ENCODE results near the gene LARGE1. TPM values are rescaled to one million over a fixed set of nuclear protein-coding genes. Genes with fewer than 3 reads are reported as not detected.

LARGE1 gene
- total and polyA plus RNA-seq, 2 donors (not counting 1 experiment from before 2014, with no cell fraction given): 14.1 to 19.2 TPM

DNA sequence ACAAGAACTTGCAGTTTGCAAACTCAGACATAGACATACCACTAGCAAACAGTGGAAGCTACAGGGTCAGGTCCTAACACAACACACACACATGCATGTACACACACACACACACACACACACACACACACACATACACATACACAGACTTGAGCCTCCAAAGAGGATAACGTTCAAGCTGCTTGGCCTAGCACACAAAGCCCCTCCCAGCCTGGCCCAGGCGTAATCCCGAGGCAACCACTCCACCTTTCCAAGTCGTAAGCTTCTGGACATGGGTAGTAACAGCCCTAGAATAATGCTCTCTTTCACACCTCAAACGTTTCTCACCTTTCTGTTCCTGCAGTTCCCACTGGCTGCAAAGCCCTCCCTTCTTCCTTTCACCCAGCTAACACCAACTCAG, 88.6 kb downstream of the LARGE1 start:
- Histone ChIP-seq H3K4me2 (ENCODE audit: extremely low read depth, insufficient read depth, low read length) (no peak overlapping the region), H4K20me1 (ENCODE audit: control insufficient read depth, extremely low read depth, insufficient read depth, low read length) (no peaks in the 10 kb centered on the region), H3K4me3 (replicated peaks in 1 of 4; ENCODE audit: control extremely low read depth in 1 of 4, insufficient read depth in 1 of 4, low read depth in 3 of 4, low read length in 4 of 4) (no peak overlapping the region), H3K27ac (ENCODE audit: insufficient read depth, low read length) (no peak overlapping the region), H3K4me1 (ENCODE audit: control insufficient read depth, extremely low read depth, insufficient read depth, low read length) (no peaks in the 10 kb centered on the region), H3K9ac (ENCODE audit: insufficient read depth, low read length) (no peak overlapping the region), H3K79me2 (ENCODE audit: control insufficient read depth, insufficient read depth, low read length) (no peaks in the 10 kb centered on the region), H3K9me3 (ENCODE audit: control insufficient read depth, insufficient read depth, low read depth, low read length) (no peaks in the 10 kb centered on the region), H2AFZ (ENCODE audit: low read length) (no peak overlapping the region), H3K36me3 (ENCODE audit: control insufficient read depth, insufficient read depth, low read length) (no peaks in the 10 kb centered on the region), H3K27me3 (ENCODE audit: control insufficient read depth, insufficient read depth, low read length) (no peaks in the 10 kb centered on the region)
- no peak for TF ChIP-seq EZH2 (IDR thresholded peaks at IDR 0.05; ENCODE audit: low read length, missing control alignments)
- TF ChIP-seq, protein P1, sequence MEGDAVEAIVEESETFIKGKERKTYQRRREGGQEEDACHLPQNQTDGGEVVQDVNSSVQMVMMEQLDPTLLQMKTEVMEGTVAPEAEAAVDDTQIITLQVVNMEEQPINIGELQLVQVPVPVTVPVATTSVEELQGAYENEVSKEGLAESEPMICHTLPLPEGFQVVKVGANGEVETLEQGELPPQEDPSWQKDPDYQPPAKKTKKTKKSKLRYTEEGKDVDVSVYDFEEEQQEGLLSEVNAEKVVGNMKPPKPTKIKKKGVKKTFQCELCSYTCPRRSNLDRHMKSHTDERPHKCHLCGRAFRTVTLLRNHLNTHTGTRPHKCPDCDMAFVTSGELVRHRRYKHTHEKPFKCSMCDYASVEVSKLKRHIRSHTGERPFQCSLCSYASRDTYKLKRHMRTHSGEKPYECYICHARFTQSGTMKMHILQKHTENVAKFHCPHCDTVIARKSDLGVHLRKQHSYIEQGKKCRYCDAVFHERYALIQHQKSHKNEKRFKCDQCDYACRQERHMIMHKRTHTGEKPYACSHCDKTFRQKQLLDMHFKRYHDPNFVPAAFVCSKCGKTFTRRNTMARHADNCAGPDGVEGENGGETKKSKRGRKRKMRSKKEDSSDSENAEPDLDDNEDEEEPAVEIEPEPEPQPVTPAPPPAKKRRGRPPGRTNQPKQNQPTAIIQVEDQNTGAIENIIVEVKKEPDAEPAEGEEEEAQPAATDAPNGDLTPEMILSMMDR (conservative IDR thresholded peaks at IDR 0.05 in 1 of 2, IDR thresholded peaks at IDR 0.05 in 1 of 2; ENCODE audit: low read depth in 1 of 2, low read length in 2 of 2): no peak
- no peak for DNase-seq (ENCODE audit: low read depth in 2 of 2)

DNA sequence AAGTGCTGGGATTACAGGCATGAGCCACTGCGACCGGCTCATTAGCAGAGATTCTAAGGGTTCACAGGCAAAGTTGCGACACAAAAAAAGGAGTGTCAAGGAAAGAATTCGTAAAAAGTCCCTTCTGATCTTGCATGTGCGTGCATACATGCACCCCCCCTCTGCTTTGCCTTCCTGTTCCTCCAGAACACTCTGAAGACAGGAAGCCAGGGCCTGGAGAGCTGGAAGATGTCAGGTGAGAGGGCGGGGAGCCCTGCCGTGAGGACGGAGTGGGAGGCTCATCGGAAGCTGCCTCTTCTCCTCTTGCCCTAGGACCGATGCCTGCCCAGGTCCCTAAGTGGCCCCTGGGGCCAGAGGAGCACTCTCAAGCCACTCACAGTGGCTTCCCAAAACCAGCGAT, 89.1 kb downstream of the LARGE1 start:
- Histone ChIP-seq H3K27ac (ENCODE audit: insufficient read depth, low read length) (no peak overlapping the region), H3K4me3 (replicated peaks in 1 of 4; ENCODE audit: control extremely low read depth in 1 of 4, insufficient read depth in 1 of 4, low read depth in 3 of 4, low read length in 4 of 4) (no peak overlapping the region), H3K4me1 (ENCODE audit: control insufficient read depth, extremely low read depth, insufficient read depth, low read length) (no peaks in the 10 kb centered on the region), H3K36me3 (ENCODE audit: control insufficient read depth, insufficient read depth, low read length) (no peaks in the 10 kb centered on the region), H3K9me3 (ENCODE audit: control insufficient read depth, insufficient read depth, low read depth, low read length) (no peaks in the 10 kb centered on the region), H2AFZ (ENCODE audit: low read length) (no peak overlapping the region), H3K4me2 (ENCODE audit: extremely low read depth, insufficient read depth, low read length) (no peak overlapping the region), H3K9ac (ENCODE audit: insufficient read depth, low read length) (no peak overlapping the region), H3K27me3 (ENCODE audit: control insufficient read depth, insufficient read depth, low read length) (no peaks in the 10 kb centered on the region), H3K79me2 (ENCODE audit: control insufficient read depth, insufficient read depth, low read length) (no peaks in the 10 kb centered on the region), H4K20me1 (ENCODE audit: control insufficient read depth, extremely low read depth, insufficient read depth, low read length) (no peaks in the 10 kb centered on the region)
- no peak for TF ChIP-seq EZH2 (IDR thresholded peaks at IDR 0.05; ENCODE audit: low read length, missing control alignments)
- TF ChIP-seq, protein P1 (conservative IDR thresholded peaks at IDR 0.05 in 1 of 2, IDR thresholded peaks at IDR 0.05 in 1 of 2; ENCODE audit: low read depth in 1 of 2, low read length in 2 of 2): no peak
- no peak for DNase-seq (ENCODE audit: low read depth in 2 of 2)

DNA sequence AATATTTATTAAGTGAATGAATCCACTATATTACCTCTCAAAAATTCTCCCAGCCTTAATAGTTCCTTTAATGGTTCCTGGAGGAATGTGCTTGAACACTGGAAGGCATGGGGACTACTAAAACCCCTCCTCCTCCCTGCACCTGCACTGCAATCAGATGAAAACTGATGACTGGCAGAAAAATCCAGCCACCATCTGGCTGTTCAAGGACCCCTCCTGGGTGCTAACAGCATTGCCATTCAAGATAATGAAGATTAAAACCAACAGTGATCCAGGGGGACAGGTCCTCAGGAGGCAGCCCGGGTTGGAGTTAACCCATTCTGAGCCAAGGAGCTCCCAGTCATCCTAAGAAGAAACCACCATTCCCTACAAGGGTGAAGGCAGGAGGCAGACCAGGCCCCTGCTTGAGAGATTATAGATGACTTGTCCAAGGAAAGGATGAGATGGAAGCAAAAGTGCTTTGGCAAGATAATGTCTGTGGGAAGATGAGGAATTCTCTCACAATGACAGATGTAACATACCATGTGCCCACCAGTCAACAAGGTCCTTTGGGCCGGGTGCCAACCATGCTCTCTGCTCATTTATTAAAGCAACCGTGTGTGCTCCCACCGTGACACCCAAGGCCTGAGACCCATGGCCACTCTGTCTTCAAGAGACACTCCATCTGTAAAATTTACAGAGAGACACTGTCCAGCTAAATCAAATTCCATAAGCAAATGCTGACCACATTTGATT, 90.6 kb downstream of the LARGE1 start:
- DNase-seq (ENCODE audit: low read depth in 2 of 2): no peak
- Histone ChIP-seq H3K4me2 (ENCODE audit: extremely low read depth, insufficient read depth, low read length) (no peak overlapping the region), H3K27ac (ENCODE audit: insufficient read depth, low read length) (no peak overlapping the region), H4K20me1 (ENCODE audit: control insufficient read depth, extremely low read depth, insufficient read depth, low read length) (no peaks in the 10 kb centered on the region), H3K36me3 (ENCODE audit: control insufficient read depth, insufficient read depth, low read length) (no peaks in the 10 kb centered on the region), H3K9me3 (ENCODE audit: control insufficient read depth, insufficient read depth, low read depth, low read length) (no peaks in the 10 kb centered on the region), H3K79me2 (ENCODE audit: control insufficient read depth, insufficient read depth, low read length) (no peaks in the 10 kb centered on the region), H2AFZ (ENCODE audit: low read length) (no peak overlapping the region), H3K4me3 (replicated peaks in 1 of 4; ENCODE audit: control extremely low read depth in 1 of 4, insufficient read depth in 1 of 4, low read depth in 3 of 4, low read length in 4 of 4) (no peak overlapping the region), H3K27me3 (ENCODE audit: control insufficient read depth, insufficient read depth, low read length) (no peaks in the 10 kb centered on the region), H3K9ac (ENCODE audit: insufficient read depth, low read length) (no peak overlapping the region), H3K4me1 (ENCODE audit: control insufficient read depth, extremely low read depth, insufficient read depth, low read length) (no peaks in the 10 kb centered on the region)
- TF ChIP-seq EZH2 (IDR thresholded peaks at IDR 0.05; ENCODE audit: low read length, missing control alignments): no peak
- TF ChIP-seq, protein P1 (conservative IDR thresholded peaks at IDR 0.05 in 1 of 2, IDR thresholded peaks at IDR 0.05 in 1 of 2; ENCODE audit: low read depth in 1 of 2, low read length in 2 of 2): no peak

Data from fibroblast of lung (primary cell).